Neural cell (in vitro differentiated cells): ENCODE data around the gene SMS. TPM values are rescaled to one million over a fixed set of nuclear protein-coding genes. Genes with fewer than 3 reads are reported as not detected.
"Not testable (repeated sequence)": the region's sequence is repeated elsewhere in the genome, so short reads cannot be mapped to it uniquely, and the experiment has no call there.

Experiments used
- H2AFZ ChIP-seq: fragments of 200-600, 300-800 bp; sonication (generic), shearing (Covaris generic); 2 replicates; pipeline ENCODE4 v1.6.0; 2014; ENCODE audit warnings: low read depth, mild to moderate bottlenecking, antibody characterized with exemption, low read length, moderate library complexity
- H3F3A ChIP-seq: fragments of 200-600 bp; shearing (Covaris generic); 2 replicates; pipeline ENCODE4 v1.6.1; 2016; ENCODE audit warnings: mild to moderate bottlenecking, moderate library complexity, mixed read lengths, antibody characterized with exemption, low read length; ENCODE audit not compliant: insufficient read depth, poor library complexity, severe bottlenecking
- H3K27ac ChIP-seq: fragments of 200-600, 300-800 bp; sonication (generic), shearing (Covaris generic); 2 replicates; pipeline ENCODE4 v1.5.1; 2014; ENCODE audit warnings: mild to moderate bottlenecking, low read length, moderate library complexity
- H3K27me3 ChIP-seq: fragments of 300-800, 200-600 bp; sonication (generic), shearing (Covaris generic); 2 replicates; pipeline ENCODE4 v1.6.0; 2014; ENCODE audit warnings: mild to moderate bottlenecking, low read depth, low read length, moderate library complexity; ENCODE audit not compliant: insufficient read depth
- H3K36me3 ChIP-seq: fragments of 300-800, 200-600 bp; sonication (generic), shearing (Covaris generic); 2 replicates; pipeline ENCODE4 v1.5.1; 2014; ENCODE audit warnings: mild to moderate bottlenecking, antibody characterized with exemption, low read length, moderate library complexity; ENCODE audit not compliant: insufficient read depth
- H3K4me2 ChIP-seq: fragments of 300-800, 200-600 bp; sonication (generic), shearing (Covaris generic); 2 replicates; pipeline ENCODE4 v1.6.0; 2014; ENCODE audit warnings: mild to moderate bottlenecking, low read length
- H3K4me3 ChIP-seq: fragments of 300-800, 200-600 bp; sonication (generic), shearing (Covaris generic); 2 replicates; pipeline ENCODE4 v1.5.1; 2014; ENCODE audit warnings: mild to moderate bottlenecking, low read length, moderate library complexity
- H3K79me2 ChIP-seq: fragments of 200-600 bp; shearing (Covaris generic); replicated peaks from 2 replicates; pipeline ENCODE4 v1.6.0; 2014; ENCODE audit warnings: mild to moderate bottlenecking, low read length, moderate library complexity; ENCODE audit not compliant: insufficient read depth
- H3K9ac ChIP-seq: fragments of 300-800, 200-600 bp; sonication (generic), shearing (Covaris generic); 2 replicates; pipeline ENCODE4 v1.6.1; 2016; ENCODE audit warnings: mild to moderate bottlenecking, low read length, mixed read lengths
- H3K9me2 ChIP-seq: fragments of 200-600 bp; shearing (Covaris generic); 2 replicates; pipeline ENCODE4 v1.6.1; 2016; ENCODE audit warnings: mild to moderate bottlenecking, low read length, mixed read lengths; ENCODE audit not compliant: insufficient read depth
- H3K9me3 ChIP-seq: fragments of 200-600, 300-800 bp; sonication (generic), shearing (Covaris generic); 2 replicates; pipeline ENCODE4 v1.6.1; 2016; ENCODE audit warnings: mild to moderate bottlenecking, mixed run types, low read length, moderate library complexity, mixed read lengths
- H4K20me1 ChIP-seq: fragments of 200-600 bp; shearing (Covaris generic); 2 replicates; pipeline ENCODE4 v1.6.1; 2016; ENCODE audit warnings: mild to moderate bottlenecking, mixed run types; ENCODE audit not compliant: insufficient read depth
- CTCF ChIP-seq: fragments of 450-650 bp; IDR thresholded peaks from 2 replicates; pipeline ENCODE4 v1.5.1; 2014; ENCODE audit warnings: antibody characterized with exemption, mild to moderate bottlenecking, moderate library complexity; ENCODE audit not compliant: poor library complexity, severe bottlenecking
- EP300 ChIP-seq: fragments of 450-650 bp; conservative IDR thresholded peaks from 2 replicates; pipeline ENCODE4 v1.6.1; 2014; ENCODE audit warnings: antibody characterized with exemption, mild to moderate bottlenecking, moderate library complexity; ENCODE audit not compliant: poor library complexity, severe bottlenecking
- EZH2 ChIP-seq: fragments of 200-600, 300-800 bp; shearing (Covaris generic), sonication (generic); IDR thresholded peaks from 2 replicates; pipeline ENCODE4 v1.6.1; 2014; ENCODE audit warnings: antibody characterized with exemption, low read length, borderline replicate concordance, mild to moderate bottlenecking; ENCODE audit not compliant: insufficient read depth, poor library complexity, severe bottlenecking
- MXI1 ChIP-seq: fragments of 450-650 bp; conservative IDR thresholded peaks from 2 replicates; pipeline ENCODE4 v1.6.1; 2014; ENCODE audit warnings: antibody characterized with exemption, mild to moderate bottlenecking; ENCODE audit not compliant: poor library complexity, severe bottlenecking
- POLR2AphosphoS5 ChIP-seq: IDR thresholded peaks from 2 replicates; pipeline ENCODE4 v1.6.1; 2012
- RAD21 ChIP-seq: fragments of 450-650 bp; conservative IDR thresholded peaks from 2 replicates; pipeline ENCODE4 v1.6.1; 2014; ENCODE audit warnings: antibody characterized with exemption, mild to moderate bottlenecking, moderate library complexity
- REST ChIP-seq: IDR thresholded peaks from 2 replicates; pipeline ENCODE4 v1.6.1; 2012; ENCODE audit warnings: borderline replicate concordance
- SMC3 ChIP-seq: fragments of 450-650 bp; conservative IDR thresholded peaks from 2 replicates; pipeline ENCODE4 v1.6.1; 2014; ENCODE audit warnings: antibody characterized with exemption, mild to moderate bottlenecking, moderate library complexity; ENCODE audit not compliant: poor library complexity
- TAF1 ChIP-seq: IDR thresholded peaks from 2 replicates; pipeline ENCODE4 v1.6.1; 2012; ENCODE audit warnings: low read depth
- polyA plus RNA-seq: library from polyadenylated mRNA; depleted of rRNA; stranded (reverse); fragments of >200 nt; gene quantifications from 2 replicates; pipeline ENCODE4 v1.2.3, GENCODE V29; 2014

The SMS gene
- polyA plus RNA-seq, 1 donor from 2014 or later: 101 TPM

- H3K4me3 ChIP-seq, H3K36me3 ChIP-seq, H3F3A ChIP-seq, H3K9me3 ChIP-seq, H4K20me1 ChIP-seq, H3K9me2 ChIP-seq, H3K27me3 ChIP-seq, H2AFZ ChIP-seq, H3K4me2 ChIP-seq, H3K9ac ChIP-seq, H3K27ac ChIP-seq: not testable (repeated sequence)
- H3K79me2 ChIP-seq: peaks cover 29% of the 10 kb centered on the region
Measured at GRCh38 chrX:21950557-21950956, 10.0 kb downstream of the SMS start.

- Histone ChIP-seq H3F3A (no peaks in the 10 kb centered on the region), H3K4me3 (no peak overlapping the region), H3K27ac (no peak overlapping the region), H3K36me3 (no peaks in the 10 kb centered on the region), H3K79me2 (peaks cover 39% of the 10 kb centered on the region), H3K9me2 (no peaks in the 10 kb centered on the region), H2AFZ (no peak overlapping the region), H3K9ac (no peak overlapping the region), H3K27me3 (no peaks in the 10 kb centered on the region), H4K20me1 (no peaks in the 10 kb centered on the region), H3K9me3 (no peaks in the 10 kb centered on the region), H3K4me2 (no peak overlapping the region)
- TF ChIP-seq EZH2 (no peak), CTCF (no peak), EP300 (no peak), TAF1 (no peak), RAD21 (no peak), MXI1 (no peak), REST (no peak), POLR2AphosphoS5 (no peak), SMC3 (no peak)
Measured at GRCh38 chrX:21952624-21953023, 12.1 kb downstream of the SMS start.

- not testable (repeated sequence) for H3K36me3 ChIP-seq, H3K9me3 ChIP-seq, H3F3A ChIP-seq, H3K9ac ChIP-seq, H4K20me1 ChIP-seq, H3K4me3 ChIP-seq, H3K27me3 ChIP-seq, H3K27ac ChIP-seq, H3K4me2 ChIP-seq, H3K9me2 ChIP-seq, H2AFZ ChIP-seq
- peaks cover 40% of the 10 kb centered on the region for H3K79me2 ChIP-seq
Measured at GRCh38 chrX:21953195-21953830, 12.8 kb downstream of the SMS start.
